Endothelial cell of umbilical vein (primary cell): ENCODE results near the gene SPDYE3. TPM values are rescaled to one million over a fixed set of nuclear protein-coding genes. Genes with fewer than 3 reads are reported as not detected.

Experiments
- BruUV-seq: library from RNA; stranded (reverse); fragments of 400-500 nt; replicated peaks from 2 replicates; lab custom pipeline; 2021; lab: Mats Ljungman, UMichigan
- CTCF ChIA-PET: fragments of 300-600, 350-600 bp; sonication (Branson Sonifier 250); formaldehyde crosslinking; loops from one replicate; lab custom pipeline; 2021; ENCODE audit warnings: antibody characterized with exemption, inconsistent platforms; lab: Charles Lee
- POLR2A ChIA-PET: fragments of 300-600, 350-600 bp; sonication (Branson Sonifier 250); formaldehyde crosslinking; loops from one replicate; lab custom pipeline; 2021; ENCODE audit warnings: antibody characterized with exemption, inconsistent platforms; lab: Charles Lee
- DNase-seq: peaks from one replicate; pipeline ENCODE4 v3.0.0-alpha.2; 2011; ENCODE audit warnings: low read depth, low spot score
- FAIRE-seq: peaks from 2 replicates; lab custom pipeline; 2011; peaks lifted over from hg19 to GRCh38; lab: Jason Lieb, UNC
- H2AFZ ChIP-seq: 2 replicates; pipeline ENCODE4 v1.6.0; 2012; ENCODE audit warnings: low read depth, low read length, control low read depth, inconsistent platforms
- H3K27ac ChIP-seq: 2 replicates; pipeline ENCODE4 v1.5.1; 2011; ENCODE audit warnings: low read depth, mild to moderate bottlenecking, control low read depth, low read length, moderate library complexity; ENCODE audit not compliant: insufficient read depth
- H3K27me3 ChIP-seq, 2 experiments: 2 replicates each; pipeline versions ENCODE4 v1.6.0 to v1.6.1; 2011; ENCODE audit warnings: low read length in 2 of 2, mixed read lengths in 1 of 2; ENCODE audit not compliant: control insufficient read depth in 2 of 2, insufficient read depth in 2 of 2
- H3K36me3 ChIP-seq, 2 experiments: 2 replicates in 1 of 2; 3 replicates in 1 of 2; pipeline ENCODE4 v1.5.1; 2011; ENCODE audit warnings: low read length in 2 of 2, mild to moderate bottlenecking in 1 of 2, moderate library complexity in 1 of 2; ENCODE audit not compliant: control insufficient read depth in 2 of 2, insufficient read depth in 2 of 2; ENCODE audit errors: extremely low read depth in 1 of 2
- H3K4me1 ChIP-seq: 3 replicates; pipeline ENCODE4 v1.5.1; 2011; ENCODE audit warnings: mild to moderate bottlenecking, low read length; ENCODE audit not compliant: control insufficient read depth, insufficient read depth; ENCODE audit errors: extremely low read depth
- H3K4me2 ChIP-seq: 2 replicates; pipeline ENCODE4 v1.6.1; 2011; ENCODE audit warnings: low read length, control low read depth, mixed read lengths; ENCODE audit not compliant: insufficient read depth
- H3K4me3 ChIP-seq, 3 experiments: fragments of 200-600 bp in 1 of 3; sonication (generic), shearing (Covaris generic) in 1 of 3; replicated peaks in 1 of 3; 2 replicates each; pipeline ENCODE4 v1.5.1; 2011 to 2016; ENCODE audit warnings: control low read depth in 3 of 3, low read length in 3 of 3, mild to moderate bottlenecking in 2 of 3, inconsistent platforms in 1 of 3, low read depth in 1 of 3, moderate library complexity in 1 of 3; ENCODE audit not compliant: insufficient read depth in 1 of 3
- H3K79me2 ChIP-seq: 2 replicates; pipeline ENCODE4 v1.6.0; 2012; ENCODE audit warnings: low read length, inconsistent platforms; ENCODE audit not compliant: control insufficient read depth, insufficient read depth
- H3K9ac ChIP-seq: replicated peaks from 2 replicates; pipeline ENCODE3; 2011; ENCODE audit warnings: low read length, control low read depth; ENCODE audit not compliant: insufficient read depth; ENCODE audit errors: extremely low read depth
- H3K9me1 ChIP-seq: replicated peaks from 3 replicates; pipeline ENCODE4 v1.6.0; 2011; ENCODE audit warnings: mild to moderate bottlenecking, low read length; ENCODE audit not compliant: control insufficient read depth, insufficient read depth; ENCODE audit errors: extremely low read depth
- H3K9me3 ChIP-seq: replicated peaks from 2 replicates; pipeline ENCODE4 v1.5.1; 2012; ENCODE audit warnings: low read length, inconsistent platforms; ENCODE audit not compliant: control insufficient read depth, insufficient read depth
- H4K20me1 ChIP-seq: replicated peaks from 2 replicates; pipeline ENCODE3; 2011; ENCODE audit warnings: mild to moderate bottlenecking, low read length; ENCODE audit not compliant: control insufficient read depth, insufficient read depth; ENCODE audit errors: extremely low read depth
- CTCF ChIP-seq, 2 donors: IDR thresholded peaks; 1 replicate in 1 of 2; 2 replicates in 1 of 2; pipeline ENCODE4 v1.5.1; 2011; ENCODE audit warnings: low read length in 2 of 2, mild to moderate bottlenecking in 2 of 2, moderate library complexity in 2 of 2, control low read depth in 1 of 2, inconsistent platforms in 1 of 2, low read depth in 1 of 2; ENCODE audit not compliant: insufficient read depth in 1 of 2; ENCODE audit errors: extremely low read depth in 1 of 2
- EZH2 ChIP-seq: IDR thresholded peaks from 2 replicates; pipeline ENCODE4 v1.6.1; 2012; ENCODE audit warnings: borderline replicate concordance, low read depth, mild to moderate bottlenecking, moderate library complexity, low read length, inconsistent platforms; ENCODE audit not compliant: severe bottlenecking
- GATA2 ChIP-seq: IDR thresholded peaks from 2 replicates; pipeline ENCODE4 v1.7.0; 2011; ENCODE audit warnings: low read depth, mild to moderate bottlenecking, moderate library complexity, mixed read lengths, low read length; ENCODE audit not compliant: insufficient read length, insufficient read depth
- POLR2A ChIP-seq: IDR thresholded peaks from 2 replicates; pipeline ENCODE4 v1.6.1; 2012; ENCODE audit warnings: low read depth, mild to moderate bottlenecking, control low read depth, low read length
- POLR2AphosphoS5 ChIP-seq: IDR thresholded peaks from 2 replicates; pipeline ENCODE4 v1.6.1; 2012; ENCODE audit warnings: low read depth, mild to moderate bottlenecking, control low read depth, low read length, moderate library complexity; ENCODE audit not compliant: insufficient read depth
- dilution Hi-C: fragments of 300-500 bp; cut with MboI; formaldehyde crosslinking; loops from one replicate; pipeline ENCODE4 v1.15.0; 2019; ENCODE audit warnings: low sequenced_read_pairs; ENCODE audit not compliant: extremely low pct_ligation_motif_present
- intact Hi-C: fragments of 100-400 bp; cut with micrococcal nuclease; formaldehyde crosslinking; loops from one replicate; pipeline ENCODE4 v1.10.0; 2022
- polyA plus RNA-seq, 4 experiments: library from polyadenylated mRNA; depleted of rRNA in 3 of 4; stranded (reverse) in 3 of 4; unstranded in 1 of 4; fragments of >200 nt; gene quantifications; 2 replicates each; pipeline versions ENCODE4 v1.2.1 to v1.2.3, GENCODE V29; 2011 to 2012; ENCODE audit warnings: missing spikeins in 1 of 4
- total RNA-seq: library from RNA; stranded (reverse); gene quantifications from 2 replicates; pipeline ENCODE4 v1.2.3, GENCODE V29; 2021

SPDYE3 gene
- total and polyA plus RNA-seq, 2 donors (not counting 3 experiments of a cell fraction or from before 2014, with no cell fraction given): not detected

- intact Hi-C loops (no loop called here), dilution Hi-C loops (no loop called here)
- H2AFZ ChIP-seq: no peak overlapping the region
- H3K9ac ChIP-seq: no peak overlapping the region
- no peaks in the 10 kb centered on the region for H4K20me1 ChIP-seq
- TF ChIP-seq EZH2 (no peak), POLR2AphosphoS5 (peak; percentile 27), GATA2 (no peak)
- H3K4me2 ChIP-seq: no peak overlapping the region
- no peak overlapping the region for H3K4me3 ChIP-seq
- H3K27ac ChIP-seq: no peak overlapping the region
- BruUV-seq: TSS peak; percentile 4
- H3K36me3 ChIP-seq: no peaks in the 10 kb centered on the region
- no peaks in the 10 kb centered on the region for H3K27me3 ChIP-seq
- ChIA-PET CTCF (no interaction called here), POLR2A (no interaction called here)
- H3K79me2 ChIP-seq: no peaks in the 10 kb centered on the region
- DNase-seq (no peak), FAIRE-seq (no peak)
- H3K4me1 ChIP-seq: peaks cover 4% of the 10 kb centered on the region
- H3K9me1 ChIP-seq: no peaks in the 10 kb centered on the region
- H3K9me3 ChIP-seq: no peaks in the 10 kb centered on the region
Measured at GRCh38 chr7:100369105-100369504, 61.6 kb downstream of the SPDYE3 start.

GRCh38 chr7:100370303-100370702, 62.8 kb downstream of the SPDYE3 start:
- Histone ChIP-seq H4K20me1 (no peaks in the 10 kb centered on the region), H3K79me2 (no peaks in the 10 kb centered on the region), H3K36me3 (no peaks in the 10 kb centered on the region), H3K9ac (no peak overlapping the region), H3K4me3 (no peak overlapping the region), H3K27ac (no peak overlapping the region), H3K9me3 (no peaks in the 10 kb centered on the region), H3K27me3 (no peaks in the 10 kb centered on the region), H2AFZ (no peak overlapping the region), H3K9me1 (no peaks in the 10 kb centered on the region), H3K4me1 (peaks cover 4% of the 10 kb centered on the region), H3K4me2 (no peak overlapping the region)
- dilution Hi-C loops: no loop called here
- FAIRE-seq: no peak
- ChIA-PET POLR2A (interaction anchor here (1.0 kb wide), 1 partner anchor 58 kb away, joined by 4 read pairs; the partner anchor contains the start of gene ZCWPW1), CTCF (no interaction called here)
- DNase-seq: no peak
- no peak for TF ChIP-seq POLR2AphosphoS5
- TF ChIP-seq POLR2A: no peak
- no peak for TF ChIP-seq CTCF (IDR thresholded peaks at IDR 0.05; ENCODE audit: extremely low read depth in 1 of 2, insufficient read depth in 1 of 2, low read depth in 1 of 2, low read length in 2 of 2)
- TF ChIP-seq EZH2: no peak
- intact Hi-C loops: no loop called here
- no TSS peak for BruUV-seq
